Stimulated activated effector memory CD8-positive, alpha-beta T cell treated with anti-CD3 and anti-CD28 coated beads, Interleukin-12 subunit alpha, Interleukin-12 subunit beta, amount 100 ng/mL, for 72 hours (primary cell): Measurements from ENCODE around the gene MRGPRX2.

Source experiments
- ATAC-seq: fragments of 150-1000 bp; cut with Tn5 transposase; 2 replicates; pipeline ENCODE4 v1.10.0; 2021
- DNase-seq, 2 donors: peaks; one replicate each; pipeline ENCODE4 v3.0.0; 2021 to 2022; ENCODE audit warnings: low spot score in 2 of 2
- H3K27ac Mint-ChIP-seq: one replicate; pipeline ENCODE4 v1.8.0; 2022; ENCODE audit warnings: mild to moderate bottlenecking, mixed read lengths
- H3K36me3 Mint-ChIP-seq: one replicate; pipeline ENCODE4 v1.8.0; 2022; ENCODE audit warnings: mild to moderate bottlenecking, mixed read lengths
- H3K4me1 Mint-ChIP-seq: one replicate; pipeline ENCODE4 v1.8.0; 2022; ENCODE audit warnings: mixed read lengths
- H3K4me3 Mint-ChIP-seq: one replicate; pipeline ENCODE4 v1.8.0; 2022; ENCODE audit warnings: mild to moderate bottlenecking, mixed read lengths
- H3K9me3 Mint-ChIP-seq: one replicate; pipeline ENCODE4 v1.8.0; 2022; ENCODE audit warnings: mixed read lengths

Gene MRGPRX2

DNA sequence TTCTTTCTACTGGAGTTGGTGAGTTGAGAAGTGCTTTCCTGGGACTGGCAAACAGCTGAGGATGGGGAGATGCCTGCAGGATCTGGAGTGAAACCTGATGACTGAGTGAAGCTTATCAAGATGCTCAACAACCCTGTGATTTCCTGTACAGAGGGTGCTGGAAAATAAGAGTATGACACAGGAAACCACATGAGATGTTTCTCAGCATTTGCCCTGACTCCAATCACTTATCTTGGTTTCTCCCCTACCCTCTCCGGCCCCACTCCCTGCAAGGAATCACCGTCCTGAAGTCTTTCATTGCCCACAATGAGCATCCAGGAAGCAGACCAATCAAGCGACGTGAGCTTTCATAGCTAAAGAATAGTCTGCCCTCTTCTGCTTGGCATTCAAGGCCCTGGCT is at the start of gene MRGPRX2:
TSS of gene MRGPRX2 (minus strand) at position 89 of the 400 bp plus-strand sequence. CDS start 4,315 bp downstream, outside the sequence.
- no peaks in the 10 kb centered on the region for H3K36me3 Mint-ChIP-seq
- peak within 1 kb of the TSS; percentile 7 for H3K4me3 Mint-ChIP-seq
- ATAC-seq: peak; percentile 90
- no peaks in the 10 kb centered on the region for H3K9me3 Mint-ChIP-seq
- DNase-seq: no peak
- H3K4me1 Mint-ChIP-seq: peaks cover 35% of the 10 kb centered on the region
- peak within 1 kb of the TSS; percentile 14 for H3K27ac Mint-ChIP-seq

DNA sequence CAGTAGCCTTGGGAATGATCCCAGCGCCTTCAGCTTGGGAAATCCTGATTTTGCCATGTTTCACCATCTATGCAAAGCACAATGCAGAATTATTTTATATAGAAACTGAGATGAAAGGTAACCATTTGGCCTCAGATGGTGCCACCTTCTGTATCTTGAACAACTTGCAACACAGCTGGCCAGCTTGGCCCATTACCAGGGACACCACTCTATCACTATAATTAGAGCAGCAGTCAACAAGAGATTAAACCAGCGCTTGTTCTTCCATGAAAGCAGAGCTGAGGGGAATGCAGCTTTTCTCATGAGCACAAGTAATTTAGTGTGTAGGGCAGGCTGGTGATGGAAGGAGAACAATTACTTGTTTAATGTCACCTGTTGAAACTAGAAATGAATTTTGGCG is 49.8 kb upstream of the MRGPRX2 start:
- no peak for DNase-seq
- Mint-ChIP-seq H3K27ac (no peak overlapping the region), H3K9me3 (no peaks in the 10 kb centered on the region), H3K36me3 (no peaks in the 10 kb centered on the region), H3K4me3 (no peak overlapping the region), H3K4me1 (peaks cover 9% of the 10 kb centered on the region)
- no peak for ATAC-seq

GRCh38 chr11:19107125-19107524 is 46.6 kb upstream of the MRGPRX2 start:
- ATAC-seq: no peak
- no peak overlapping the region for H3K27ac Mint-ChIP-seq

GRCh38 chr11:19105011-19105410 is 44.5 kb upstream of the MRGPRX2 start:
- DNase-seq: no peak
- Mint-ChIP-seq H3K4me3 (no peak overlapping the region), H3K36me3 (no peaks in the 10 kb centered on the region), H3K4me1 (peaks cover 8% of the 10 kb centered on the region), H3K27ac (no peak overlapping the region), H3K9me3 (no peaks in the 10 kb centered on the region)
- no peak for ATAC-seq

More at GRCh38 chr11:19107125-19107524, 46.6 kb upstream of the MRGPRX2 start:
- H3K4me3 Mint-ChIP-seq: no peak overlapping the region
- DNase-seq: no peak
- no peaks in the 10 kb centered on the region for H3K9me3 Mint-ChIP-seq
- H3K4me1 Mint-ChIP-seq: peaks cover 9% of the 10 kb centered on the region
- no peaks in the 10 kb centered on the region for H3K36me3 Mint-ChIP-seq

DNA sequence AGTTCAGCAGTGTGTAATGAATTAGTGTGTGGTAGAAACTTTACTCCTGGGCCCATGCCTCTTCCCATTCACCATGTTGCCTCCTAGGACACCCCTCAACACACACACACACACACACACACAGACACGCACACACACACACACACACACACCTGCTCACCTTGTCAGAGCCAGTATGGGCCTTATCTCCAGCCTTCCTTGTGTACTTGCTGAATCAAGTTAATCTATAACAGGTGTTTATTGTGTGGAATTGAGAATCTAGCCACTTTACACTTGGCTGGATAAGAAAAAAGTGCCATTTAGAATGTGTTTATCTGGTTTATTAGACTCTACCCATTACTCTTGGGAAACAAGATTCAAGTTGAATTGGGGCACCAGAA is 42.0 kb upstream of the MRGPRX2 start:
- no peak overlapping the region for H3K4me3 Mint-ChIP-seq
- DNase-seq (no peak), ATAC-seq (no peak)
- H3K27ac Mint-ChIP-seq: no peak overlapping the region
- no peaks in the 10 kb centered on the region for H3K36me3 Mint-ChIP-seq
- H3K4me1 Mint-ChIP-seq: no peaks in the 10 kb centered on the region
- H3K9me3 Mint-ChIP-seq: no peaks in the 10 kb centered on the region

DNA sequence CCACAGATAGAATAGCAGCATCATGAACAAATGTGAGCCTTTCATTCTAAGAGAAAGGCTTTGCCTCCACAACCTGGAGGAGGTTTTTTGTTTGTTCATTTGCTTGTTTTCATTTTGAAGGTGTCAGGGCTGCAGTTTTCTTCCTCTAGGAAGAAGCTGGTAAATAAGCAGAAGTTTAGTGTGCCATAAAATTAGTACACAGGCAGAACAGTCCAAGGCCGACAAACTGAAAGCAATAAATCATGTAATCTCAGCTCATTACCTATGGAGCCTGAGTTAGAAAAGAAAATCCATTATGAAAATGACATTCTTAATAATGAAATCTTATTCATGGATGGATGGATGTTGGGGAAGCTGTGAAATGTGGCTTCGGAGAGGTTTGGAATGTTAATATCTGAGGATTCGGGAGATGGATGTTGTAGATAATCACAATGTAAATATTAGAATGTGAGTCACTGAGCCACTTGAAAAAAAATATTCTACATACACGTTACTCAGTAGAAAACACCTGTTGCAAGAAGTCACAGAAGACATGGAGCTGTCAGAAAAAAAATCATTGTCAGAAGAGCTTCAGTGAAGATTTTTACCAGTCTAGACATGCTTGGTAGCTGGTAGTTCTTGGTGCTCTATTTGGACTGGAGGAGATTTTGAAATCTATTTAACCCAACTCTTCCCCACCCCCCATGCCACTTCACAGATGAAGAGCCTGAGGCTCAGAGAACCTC is 41.4 kb upstream of the MRGPRX2 start:
- H3K4me3 Mint-ChIP-seq: no peak overlapping the region
- no peaks in the 10 kb centered on the region for H3K9me3 Mint-ChIP-seq
- no peak for ATAC-seq
- no peaks in the 10 kb centered on the region for H3K36me3 Mint-ChIP-seq
- no peak overlapping the region for H3K27ac Mint-ChIP-seq
- no peaks in the 10 kb centered on the region for H3K4me1 Mint-ChIP-seq
- no peak for DNase-seq

DNA sequence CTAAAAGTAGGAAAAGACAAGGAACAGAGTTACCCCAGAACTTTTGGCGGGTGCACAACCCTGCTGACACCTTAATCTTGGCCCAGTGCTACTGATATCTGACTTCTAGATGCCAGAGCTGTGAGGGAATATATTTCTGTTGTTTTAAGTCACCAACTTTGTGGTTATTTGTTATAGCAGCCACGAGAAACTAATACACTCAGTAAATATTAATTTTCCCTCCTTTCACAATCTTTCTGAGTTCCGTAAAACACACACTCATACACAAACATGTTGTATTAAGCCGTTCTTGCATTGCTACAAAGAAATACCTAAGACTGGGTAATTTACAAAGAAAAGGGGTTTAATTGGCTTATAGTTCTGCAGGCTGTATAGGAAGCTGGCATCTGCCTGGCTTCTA is 40.4 kb upstream of the MRGPRX2 start:
- H3K36me3 Mint-ChIP-seq: no peaks in the 10 kb centered on the region
- H3K4me3 Mint-ChIP-seq: no peak overlapping the region
- no peak for DNase-seq
- H3K4me1 Mint-ChIP-seq: no peaks in the 10 kb centered on the region
- no peak overlapping the region for H3K27ac Mint-ChIP-seq
- ATAC-seq: no peak
- no peaks in the 10 kb centered on the region for H3K9me3 Mint-ChIP-seq

DNA sequence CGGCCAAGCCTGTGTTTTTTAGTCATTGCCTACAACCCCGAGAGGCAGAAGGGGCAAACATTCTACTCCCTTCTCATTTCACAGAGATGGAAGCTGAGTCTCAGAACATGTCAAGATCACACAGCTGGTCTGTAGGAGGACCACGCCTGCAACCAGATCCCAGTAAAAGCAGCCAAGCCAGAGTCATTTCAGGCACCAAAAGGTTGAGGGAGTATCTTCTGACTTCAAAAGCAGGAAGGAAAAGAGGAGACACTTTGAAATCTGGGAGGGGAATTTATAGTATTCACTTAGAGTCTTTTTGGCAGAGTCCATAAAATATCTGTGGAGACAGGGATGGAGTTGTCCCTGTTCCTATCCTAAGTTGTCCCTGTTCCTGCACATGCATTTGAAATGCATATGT is 38.6 kb upstream of the MRGPRX2 start:
- Mint-ChIP-seq H3K36me3 (no peaks in the 10 kb centered on the region), H3K27ac (no peak overlapping the region), H3K9me3 (no peaks in the 10 kb centered on the region), H3K4me1 (no peaks in the 10 kb centered on the region), H3K4me3 (no peak overlapping the region)
- ATAC-seq (no peak), DNase-seq (no peak)

DNA sequence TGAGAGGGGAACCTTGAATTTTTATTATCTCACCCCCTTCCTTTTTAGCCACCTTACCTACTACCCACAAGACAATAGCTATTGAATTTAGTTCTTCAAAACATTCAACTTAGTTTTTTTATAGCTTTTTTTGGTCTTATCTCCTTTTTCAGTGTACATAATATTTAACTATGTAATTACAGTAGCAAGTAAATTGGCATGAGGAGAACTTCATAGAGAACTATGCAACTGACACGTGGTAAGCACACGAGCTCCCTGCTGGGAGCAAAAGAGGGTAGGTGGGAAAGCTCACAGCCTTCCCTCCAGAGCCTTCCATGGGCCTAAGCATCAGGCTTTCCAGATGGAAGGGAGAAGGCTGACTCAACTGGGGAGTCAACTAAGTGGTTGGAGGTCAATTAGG is 34.3 kb upstream of the MRGPRX2 start:
- no peaks in the 10 kb centered on the region for H3K4me1 Mint-ChIP-seq
- DNase-seq (no peak), ATAC-seq (no peak)
- no peaks in the 10 kb centered on the region for H3K36me3 Mint-ChIP-seq
- H3K9me3 Mint-ChIP-seq: no peaks in the 10 kb centered on the region
- no peak overlapping the region for H3K4me3 Mint-ChIP-seq
- H3K27ac Mint-ChIP-seq: no peak overlapping the region

- H3K4me1 Mint-ChIP-seq: no peaks in the 10 kb centered on the region
- H3K27ac Mint-ChIP-seq: no peak overlapping the region
- no peak overlapping the region for H3K4me3 Mint-ChIP-seq
- ATAC-seq (no peak), DNase-seq (no peak)
- H3K36me3 Mint-ChIP-seq: no peaks in the 10 kb centered on the region
- H3K9me3 Mint-ChIP-seq: no peaks in the 10 kb centered on the region
These were observed 33.5 kb upstream of the MRGPRX2 start for GRCh38 chr11:19093976-19094375.

GRCh38 chr11:19092850-19093249 is 32.3 kb upstream of the MRGPRX2 start:
- DNase-seq (no peak), ATAC-seq (no peak)
- Mint-ChIP-seq H3K4me3 (no peak overlapping the region), H3K9me3 (no peaks in the 10 kb centered on the region), H3K36me3 (no peaks in the 10 kb centered on the region), H3K4me1 (no peaks in the 10 kb centered on the region), H3K27ac (no peak overlapping the region)

DNA sequence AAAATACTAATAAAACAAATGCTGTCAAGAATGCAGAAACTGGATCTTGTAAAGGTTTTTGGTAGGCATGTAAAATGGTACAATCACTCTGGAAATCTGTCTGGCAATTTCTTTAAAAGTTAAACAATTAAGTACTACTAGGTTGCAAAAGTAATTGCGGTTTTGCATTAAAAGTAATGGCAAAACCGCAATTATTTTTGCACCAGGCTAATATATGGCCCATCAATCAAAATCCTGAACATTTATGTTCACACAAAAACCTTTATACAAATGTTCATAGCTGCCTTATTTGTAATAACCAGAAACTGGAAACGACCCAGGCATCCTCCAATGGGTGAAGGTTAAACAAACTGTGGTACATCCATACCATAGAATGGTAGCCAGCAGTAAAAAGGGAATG is 31.8 kb upstream of the MRGPRX2 start:
- Mint-ChIP-seq H3K4me3 (no peak overlapping the region), H3K4me1 (no peaks in the 10 kb centered on the region), H3K27ac (no peak overlapping the region), H3K36me3 (no peaks in the 10 kb centered on the region), H3K9me3 (no peaks in the 10 kb centered on the region)
- ATAC-seq: no peak
- DNase-seq: no peak

- ATAC-seq (no peak), DNase-seq (no peak)
- Mint-ChIP-seq H3K27ac (no peak overlapping the region), H3K4me1 (no peaks in the 10 kb centered on the region), H3K9me3 (no peaks in the 10 kb centered on the region), H3K36me3 (no peaks in the 10 kb centered on the region), H3K4me3 (no peak overlapping the region)
These were observed 30.8 kb upstream of the MRGPRX2 start for GRCh38 chr11:19091366-19091765.

GRCh38 chr11:19089421-19089820 is 28.9 kb upstream of the MRGPRX2 start:
- ATAC-seq: no peak
- Mint-ChIP-seq H3K9me3 (no peaks in the 10 kb centered on the region), H3K27ac (no peak overlapping the region), H3K4me1 (no peaks in the 10 kb centered on the region), H3K4me3 (no peak overlapping the region), H3K36me3 (no peaks in the 10 kb centered on the region)
- DNase-seq: no peak

DNA sequence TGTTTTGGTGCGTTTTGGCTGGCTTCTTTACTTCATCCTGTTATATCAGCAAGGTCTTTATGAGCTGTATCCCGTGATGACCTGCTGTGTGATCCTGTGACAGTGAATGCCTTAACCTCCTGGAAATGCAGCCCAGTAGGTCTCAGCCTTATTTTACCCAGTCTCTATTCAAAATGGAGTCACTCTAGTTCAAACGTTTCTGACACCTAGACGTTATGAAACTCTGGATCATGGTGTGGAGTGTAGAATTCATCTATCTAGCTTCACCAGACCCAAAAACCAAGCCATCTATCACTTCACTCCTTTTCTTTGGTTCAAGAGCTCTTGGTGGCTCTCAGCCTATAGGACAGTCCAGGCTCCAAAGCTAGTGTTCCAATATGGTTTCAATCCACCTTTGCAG is 28.3 kb upstream of the MRGPRX2 start:
- no peak overlapping the region for H3K27ac Mint-ChIP-seq
- H3K9me3 Mint-ChIP-seq: no peaks in the 10 kb centered on the region
- DNase-seq: no peak
- H3K4me1 Mint-ChIP-seq: no peaks in the 10 kb centered on the region
- no peaks in the 10 kb centered on the region for H3K36me3 Mint-ChIP-seq
- no peak for ATAC-seq
- H3K4me3 Mint-ChIP-seq: no peak overlapping the region

DNA sequence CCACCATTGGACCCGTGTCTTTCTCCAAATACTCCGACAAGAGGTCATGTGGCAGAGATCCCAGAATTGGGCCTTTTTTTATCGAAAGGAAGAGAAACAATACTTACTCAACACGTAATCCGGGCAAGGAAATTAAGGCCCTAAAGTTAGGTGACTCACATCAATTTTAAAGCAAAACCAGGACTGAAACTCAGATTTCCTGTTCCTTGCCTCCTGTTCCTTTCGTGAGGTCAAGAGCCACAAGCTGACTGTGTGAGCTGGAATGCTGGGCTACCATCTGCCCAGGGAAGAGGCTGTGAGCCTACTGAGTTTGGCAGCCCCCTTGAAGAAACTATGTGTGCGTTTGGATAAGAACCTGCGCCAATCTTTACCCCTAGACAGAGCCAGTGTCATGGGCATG is 27.1 kb upstream of the MRGPRX2 start:
- ATAC-seq: no peak
- Mint-ChIP-seq H3K9me3 (no peaks in the 10 kb centered on the region), H3K4me1 (no peaks in the 10 kb centered on the region), H3K36me3 (no peaks in the 10 kb centered on the region), H3K4me3 (no peak overlapping the region), H3K27ac (no peak overlapping the region)
- no peak for DNase-seq
